Stimulated activated CD4-positive, alpha-beta T cell treated with anti-CD3 and anti-CD28 coated beads, Interleukin-15, amount 100 ng/mL, for 1 hour (primary cell): ENCODE measurements around the gene FNDC3A.
"Not testable (repeated sequence)": the region's sequence is repeated elsewhere in the genome, so short reads cannot be mapped to it uniquely, and the experiment has no call there.

Experiments used
- DNase-seq, 2 donors: peaks; one replicate each; pipeline ENCODE4 v3.0.0-alpha.2; 2020; ENCODE audit warnings: low read depth in 1 of 2, low spot score in 1 of 2

Gene FNDC3A

DNA sequence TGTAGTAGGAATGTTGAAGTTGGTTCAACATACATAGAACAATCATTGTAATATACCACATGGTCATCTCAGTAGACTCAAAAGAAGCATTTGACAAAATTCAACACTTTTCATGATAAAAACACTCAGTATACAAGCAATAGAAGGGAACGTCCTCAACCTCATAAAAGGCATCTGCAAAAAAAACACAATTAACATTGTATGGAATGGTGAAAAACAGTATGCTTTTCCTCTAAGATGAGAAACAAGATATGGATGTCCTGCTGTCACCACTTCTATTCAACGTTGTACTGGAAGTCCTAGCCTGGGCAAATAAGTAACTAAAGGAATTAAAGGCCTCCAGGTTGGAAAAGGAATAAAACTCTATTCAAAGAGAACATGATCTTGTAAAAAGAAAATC lies 54.5 kb downstream of the FNDC3A start:
- DNase-seq = no peak

DNA sequence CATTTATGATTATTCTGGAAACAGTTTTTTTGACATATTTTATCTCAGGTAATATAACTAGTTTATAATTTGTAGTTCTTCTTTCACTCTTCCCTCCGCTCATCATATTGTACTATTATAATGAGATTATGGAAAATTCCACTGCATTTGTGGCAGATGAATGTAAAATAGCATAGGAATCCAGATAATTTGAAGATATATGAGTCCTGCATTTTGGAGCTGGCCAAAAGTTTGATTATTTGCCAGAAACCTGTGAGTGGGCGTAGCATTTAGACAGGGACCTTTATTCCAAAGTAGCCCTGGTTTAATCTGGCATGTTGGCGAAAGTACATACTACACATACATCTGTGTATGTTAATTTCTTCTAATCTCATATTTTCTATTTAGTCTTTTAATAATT lies 65.2 kb downstream of the FNDC3A start:
- DNase-seq = no peak

- no peak for DNase-seq
Observed at GRCh38 chr13:49042476-49042875, 66.8 kb downstream of the FNDC3A start.

GRCh38 chr13:49044008-49044407 lies 68.3 kb downstream of the FNDC3A start:
- no peak for DNase-seq

DNA sequence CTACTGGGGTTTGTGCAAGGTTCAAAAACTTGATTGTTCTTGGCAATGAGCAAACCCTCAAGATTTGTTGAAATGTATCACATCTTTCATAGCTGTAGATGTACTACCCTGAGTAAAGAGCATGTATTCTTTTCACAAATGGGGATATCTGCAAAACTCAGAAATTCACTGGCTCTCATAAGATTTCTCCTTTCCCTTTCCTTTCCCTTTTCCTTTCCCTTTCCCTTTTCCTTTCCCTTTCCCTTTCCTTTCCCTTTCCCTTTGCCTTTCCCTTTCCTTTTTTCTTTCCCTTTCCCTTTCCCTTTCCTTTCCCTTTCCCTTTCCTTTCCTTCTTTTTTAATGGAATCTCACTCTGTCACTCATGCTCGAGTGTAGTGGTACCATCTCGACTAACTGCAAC lies 69.1 kb downstream of the FNDC3A start:
- no peak for DNase-seq

GRCh38 chr13:49046002-49046401 lies 70.3 kb downstream of the FNDC3A start:
- DNase-seq = no peak

- DNase-seq = no peak
Observed at GRCh38 chr13:49046519-49046918, 70.8 kb downstream of the FNDC3A start.

GRCh38 chr13:49052813-49053212 lies 77.1 kb downstream of the FNDC3A start:
- DNase-seq = no peak

DNA sequence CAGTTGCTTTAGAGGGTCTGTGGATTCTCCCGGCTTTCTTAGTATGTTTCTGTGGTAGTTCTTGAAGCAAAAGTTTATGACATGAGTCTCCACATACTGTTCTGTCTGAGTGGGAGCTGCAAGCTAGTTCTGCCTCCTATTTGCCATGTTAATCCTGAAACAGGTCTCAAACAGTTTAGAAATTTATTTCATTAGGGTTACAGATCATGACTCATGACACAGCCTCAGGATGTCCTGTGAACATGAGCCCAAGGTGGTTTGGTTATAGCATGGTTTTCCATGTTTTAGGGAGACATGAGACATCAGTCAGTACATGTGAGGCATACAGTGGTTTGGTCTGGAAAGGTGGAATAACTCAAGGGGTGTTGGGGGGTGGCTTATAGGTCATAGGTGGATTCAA lies 77.5 kb downstream of the FNDC3A start:
- no peak for DNase-seq

DNA sequence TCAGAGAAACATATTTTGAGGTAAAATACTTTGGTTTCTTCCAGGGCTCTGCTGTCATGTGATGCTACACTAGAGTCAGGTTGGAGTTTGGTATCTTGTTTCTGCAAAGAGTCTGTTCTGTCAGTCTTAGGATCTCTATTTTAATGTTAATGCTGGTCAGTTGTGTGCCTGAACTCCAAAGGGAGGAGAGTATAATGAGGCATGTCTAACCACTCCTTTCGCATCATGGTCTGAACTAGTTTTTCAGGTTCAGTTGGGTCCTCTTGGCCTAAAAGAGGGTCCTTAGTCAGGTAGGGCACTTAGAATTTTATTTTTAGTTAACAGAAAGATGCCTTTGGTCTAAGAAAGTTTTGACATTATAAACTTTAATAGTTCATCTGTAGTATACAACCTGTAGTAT lies 78.2 kb downstream of the FNDC3A start:
- no peak for DNase-seq

- no peak for DNase-seq
Observed at GRCh38 chr13:49055021-49055420, 79.3 kb downstream of the FNDC3A start.

- no peak for DNase-seq
Observed at GRCh38 chr13:49057176-49057575, 81.5 kb downstream of the FNDC3A start.

DNA sequence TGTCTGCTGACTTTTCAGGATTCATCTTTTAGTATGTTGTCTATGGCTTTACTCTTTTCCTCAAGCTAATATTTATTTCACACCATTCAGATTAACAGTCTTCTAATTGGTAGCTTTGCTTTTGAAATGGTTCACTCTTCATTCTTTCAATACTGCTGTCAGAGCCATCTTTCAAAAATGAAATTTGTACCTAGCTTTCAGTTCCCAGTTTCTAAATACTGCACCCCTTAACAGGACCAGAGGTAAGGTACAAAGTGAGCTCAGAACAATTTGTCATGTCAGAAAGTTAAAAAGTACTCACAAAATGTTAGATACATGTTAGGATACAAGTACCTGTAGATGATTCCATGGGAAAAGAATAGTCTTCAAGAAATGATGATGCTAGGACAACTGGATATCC lies 83.0 kb downstream of the FNDC3A start:
- no peak for DNase-seq

DNA sequence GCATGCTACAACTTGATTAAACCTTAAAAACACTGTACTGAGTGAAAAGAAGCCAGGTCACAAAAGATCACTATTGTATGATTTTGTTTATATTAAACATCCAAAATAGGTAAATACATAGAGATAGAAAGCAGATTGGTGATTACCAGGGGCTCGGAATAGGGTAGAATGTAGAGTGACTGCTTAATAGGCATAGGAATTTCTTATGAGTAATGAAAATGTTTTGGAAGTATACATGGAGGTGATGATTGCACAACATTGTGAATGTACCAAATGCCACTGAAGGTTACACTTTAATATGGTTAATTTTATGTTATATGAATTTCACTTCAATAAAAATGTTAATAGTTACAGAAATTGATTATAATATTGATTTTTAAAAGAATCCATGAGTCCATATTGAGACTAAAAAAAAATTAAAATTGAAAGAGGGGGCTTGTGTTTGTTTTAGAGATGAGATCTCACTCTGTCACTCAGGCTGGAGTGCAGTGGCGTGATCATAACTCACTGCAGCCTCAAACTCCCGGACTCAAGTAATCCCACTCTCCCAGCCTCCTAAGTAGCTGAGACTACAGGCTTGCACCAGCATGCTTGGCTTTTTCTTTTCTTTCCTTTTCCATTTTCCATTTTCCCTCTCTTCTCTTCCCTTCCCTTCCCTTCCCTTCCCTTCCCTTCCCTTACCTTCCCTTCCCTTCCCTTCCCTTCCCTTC lies 85.1 kb downstream of the FNDC3A start:
- no peak for DNase-seq

DNA sequence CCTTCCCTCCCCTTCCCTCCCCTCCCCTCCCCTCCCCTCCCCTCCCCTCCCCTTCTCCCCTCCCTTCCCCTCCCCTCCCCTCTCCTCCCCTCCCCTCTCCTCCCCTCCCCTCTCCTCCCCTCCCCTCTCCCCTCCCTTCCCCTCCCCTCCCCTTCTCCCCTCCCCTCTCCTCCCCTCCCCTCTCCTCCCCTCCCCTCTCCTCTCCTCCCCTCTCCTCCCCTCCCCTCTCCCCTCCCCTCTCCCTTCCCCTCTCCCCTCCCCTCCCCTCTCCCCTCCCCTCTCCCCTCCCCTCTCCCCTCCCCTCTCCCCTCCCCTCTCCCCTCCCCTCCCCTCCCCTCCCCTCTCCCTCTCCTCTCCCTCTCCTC lies 85.7 kb downstream of the FNDC3A start:
- not testable (repeated sequence) for DNase-seq

GRCh38 chr13:49062297-49062896 lies 86.7 kb downstream of the FNDC3A start:
- DNase-seq = no peak

GRCh38 chr13:49063011-49063410 lies 87.3 kb downstream of the FNDC3A start:
- DNase-seq = no peak

GRCh38 chr13:49063497-49063896 lies 87.8 kb downstream of the FNDC3A start:
- DNase-seq = no peak

DNA sequence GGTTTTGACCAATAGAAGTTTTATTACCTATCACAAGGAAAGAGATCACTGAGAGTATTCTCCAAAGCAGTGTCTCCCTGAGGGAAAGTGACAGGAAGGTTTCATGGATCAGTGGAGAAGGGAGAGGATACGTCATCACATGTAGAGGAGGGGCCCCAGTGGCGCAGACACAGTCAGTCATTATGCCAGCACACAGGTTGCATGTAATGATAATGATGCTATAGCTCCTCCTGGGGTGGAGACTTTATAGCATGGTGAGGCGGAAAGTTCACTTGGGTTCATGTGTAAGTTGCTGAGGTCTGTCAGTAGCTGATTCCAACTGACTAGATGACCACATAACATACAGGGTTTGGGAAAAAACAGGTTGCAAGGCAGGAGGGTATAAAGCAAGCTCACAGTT lies 88.8 kb downstream of the FNDC3A start:
- no peak for DNase-seq

GRCh38 chr13:49066856-49067255 lies 91.1 kb downstream of the FNDC3A start:
- no peak for DNase-seq

DNA sequence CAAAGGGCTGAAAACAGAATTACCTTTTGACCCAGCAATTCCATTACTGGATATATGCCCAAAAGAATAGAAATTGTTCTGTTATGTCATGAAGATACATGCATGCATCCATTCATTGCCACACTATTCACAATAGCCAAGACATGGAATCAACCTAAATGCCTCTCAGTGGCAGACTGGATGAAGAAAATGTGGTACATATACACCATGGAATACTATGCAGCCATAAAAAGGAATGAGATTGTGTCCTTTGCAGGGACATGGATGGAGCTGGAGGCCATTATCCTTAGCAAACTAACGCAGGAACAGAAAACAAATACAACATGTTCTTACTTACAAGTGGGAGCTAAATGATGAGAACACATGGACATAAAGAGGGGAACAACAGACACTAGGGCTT lies 92.8 kb downstream of the FNDC3A start:
- DNase-seq = not testable (repeated sequence)

GRCh38 chr13:49070021-49070420 lies 94.3 kb downstream of the FNDC3A start:
- DNase-seq = not testable (repeated sequence)

GRCh38 chr13:49071341-49071937 lies 95.7 kb downstream of the FNDC3A start:
- DNase-seq = no peak
